Neuronal stem cell (in vitro differentiated cells): ENCODE results near the gene ATAD3A.

Source experiments
- DNase-seq: peaks from one replicate; pipeline ENCODE4 v3.0.0-alpha.2; 2013; ENCODE audit warnings: low spot score
- H2AFZ ChIP-seq: one replicate; pipeline ENCODE4 v1.6.1; 2013; ENCODE audit warnings: mild to moderate bottlenecking, low read length, inconsistent platforms
- H2AK5ac ChIP-seq: 2 replicates; pipeline ENCODE4 v1.6.1; 2013; ENCODE audit warnings: low read depth, mild to moderate bottlenecking, inconsistent platforms, low read length, moderate library complexity, mixed read lengths
- H2BK120ac ChIP-seq: 2 replicates; pipeline ENCODE4 v1.6.1; 2013; ENCODE audit warnings: low read depth, mild to moderate bottlenecking, inconsistent platforms, low read length, moderate library complexity, mixed read lengths
- H2BK12ac ChIP-seq: one replicate; pipeline ENCODE4 v1.6.1; 2013; ENCODE audit warnings: low read length, inconsistent platforms
- H2BK15ac ChIP-seq: 2 replicates; pipeline ENCODE4 v1.6.1; 2013; ENCODE audit warnings: mild to moderate bottlenecking, low read length, inconsistent platforms, mixed read lengths
- H2BK5ac ChIP-seq: one replicate; pipeline ENCODE4 v1.6.1; 2013; ENCODE audit warnings: inconsistent platforms, mild to moderate bottlenecking, low read length, moderate library complexity
- H3K14ac ChIP-seq: one replicate; pipeline ENCODE4 v1.6.1; 2013; ENCODE audit warnings: low read length, inconsistent platforms
- H3K18ac ChIP-seq: 2 replicates; pipeline ENCODE4 v1.6.1; 2013; ENCODE audit warnings: low read length, inconsistent platforms
- H3K23ac ChIP-seq: 2 replicates; pipeline ENCODE4 v1.6.1; 2013; ENCODE audit warnings: low read depth, mild to moderate bottlenecking, mixed read lengths, low read length, inconsistent platforms; ENCODE audit not compliant: poor library complexity
- H3K27ac ChIP-seq: replicated peaks from 3 replicates; pipeline ENCODE4 v1.5.1; 2013; ENCODE audit warnings: low read length, inconsistent platforms
- H3K27me3 ChIP-seq, 3 experiments: 2 replicates each; pipeline ENCODE4 v1.6.1; 2013; ENCODE audit warnings: low read length in 3 of 3, mild to moderate bottlenecking in 2 of 3, inconsistent platforms in 1 of 3, low read depth in 1 of 3, mixed read lengths in 1 of 3, moderate library complexity in 1 of 3; ENCODE audit not compliant: control insufficient read depth in 3 of 3, insufficient read depth in 3 of 3
- H3K36me3 ChIP-seq, 2 donors: replicated peaks in 1 of 2; 2 replicates each; pipeline ENCODE4 v1.6.1; 2013; ENCODE audit warnings: low read length in 2 of 2; ENCODE audit not compliant: control insufficient read depth in 2 of 2, insufficient read depth in 2 of 2
- H3K4ac ChIP-seq: 2 replicates; pipeline ENCODE4 v1.6.1; 2013; ENCODE audit warnings: inconsistent platforms, mild to moderate bottlenecking, low read length, moderate library complexity
- H3K4me1 ChIP-seq, 2 donors: 1 replicate in 1 of 2; 2 replicates in 1 of 2; pipeline ENCODE4 v1.6.1; 2013; ENCODE audit warnings: low read length in 2 of 2, low read depth in 1 of 2; ENCODE audit not compliant: control insufficient read depth in 2 of 2, insufficient read depth in 1 of 2
- H3K4me2 ChIP-seq: one replicate; pipeline ENCODE4 v1.6.1; 2013; ENCODE audit warnings: mild to moderate bottlenecking, low read length, inconsistent platforms; ENCODE audit not compliant: insufficient read depth, poor library complexity, severe bottlenecking
- H3K4me3 ChIP-seq, 2 donors: 2 replicates each; pipeline ENCODE4 v1.5.1; 2013; ENCODE audit warnings: low read length in 2 of 2, mild to moderate bottlenecking in 2 of 2, inconsistent platforms in 1 of 2, moderate library complexity in 1 of 2
- H3K79me1 ChIP-seq: one replicate; pipeline ENCODE4 v1.6.1; 2013; ENCODE audit warnings: low read depth, mild to moderate bottlenecking, inconsistent platforms, low read length, moderate library complexity
- H3K9ac ChIP-seq: one replicate; pipeline ENCODE4 v1.6.1; 2013; ENCODE audit warnings: mild to moderate bottlenecking, low read depth, low read length, inconsistent platforms; ENCODE audit not compliant: poor library complexity
- H3K9me3 ChIP-seq, 2 donors: replicated peaks in 1 of 2; 2 replicates each; pipeline versions ENCODE3 to v1.6.1; 2013; ENCODE audit warnings: low read length in 2 of 2, mild to moderate bottlenecking in 2 of 2, inconsistent platforms in 1 of 2, low read depth in 1 of 2, mixed read lengths in 1 of 2, moderate library complexity in 1 of 2; ENCODE audit not compliant: control insufficient read depth in 2 of 2, insufficient read depth in 1 of 2
- H4K8ac ChIP-seq: one replicate; pipeline ENCODE4 v1.6.1; 2013; ENCODE audit warnings: low read depth, mild to moderate bottlenecking, inconsistent platforms, low read length, moderate library complexity
- H4K91ac ChIP-seq: one replicate; pipeline ENCODE4 v1.6.1; 2013; ENCODE audit warnings: low read length, low read depth, mild to moderate bottlenecking, inconsistent platforms; ENCODE audit not compliant: poor library complexity
- WGBS, 2 donors: extraction: QIAGEN DNeasy Blood & Tissue Kit; methylation state at CpG; one replicate each; pipeline ENCODE4 v1.1.7; 2013; ENCODE audit warnings: missing lambda C conversion rate in 2 of 2, mixed read lengths in 1 of 2; ENCODE audit not compliant: insufficient read length in 2 of 2, insufficient replicate concordance in 1 of 2; ENCODE audit errors: extremely low coverage in 2 of 2; 5-methylcytosine and 5-hydroxymethylcytosine counted together

ATAD3A gene

GRCh38 chr1:1541956-1542765 lies 30.2 kb downstream of the ATAD3A start:
- Histone ChIP-seq H3K27ac (no peak overlapping the region), H3K4me2 (no peak overlapping the region), H3K9ac (peak overlapping the region; percentile 70), H4K8ac (no peak overlapping the region), H2BK5ac (no peak overlapping the region), H3K4me3 (no peak overlapping the region), H4K91ac (no peak overlapping the region), H2AFZ (no peak overlapping the region), H3K18ac (no peak overlapping the region), H3K4me1 (peaks cover 0 to 12% of the 10 kb centered on the region in 2 donors), H3K4ac (no peak overlapping the region), H3K36me3 (peaks cover 21 to 33% of the 10 kb centered on the region in 2 donors), H3K9me3 (peaks cover 0 to 2% of the 10 kb centered on the region in 2 donors), H3K79me1 (peaks cover 29% of the 10 kb centered on the region), H3K14ac (no peak overlapping the region), H2BK12ac (no peak overlapping the region), H3K27me3 (no peaks in the 10 kb centered on the region), H3K23ac (peak overlapping the region; percentile 80), H2BK120ac (no peak overlapping the region), H2BK15ac (no peak overlapping the region), H2AK5ac (no peak overlapping the region)
- DNase-seq, result no peak
- no CpG with 5 or more reads among the region's 37 CpGs for WGBS, 2 donors

GRCh38 chr1:1542766-1543705 lies 31.1 kb downstream of the ATAD3A start:
- no peak overlapping the region for H4K8ac ChIP-seq
- no peak overlapping the region for H2AK5ac ChIP-seq
- no peak overlapping the region for H2BK15ac ChIP-seq
- H3K9me3 ChIP-seq, result peaks cover 0 to 2% of the 10 kb centered on the region in 2 donors
- peak overlapping the region; percentile 48 for H3K18ac ChIP-seq
- no peak overlapping the region for H2BK120ac ChIP-seq
- peak overlapping the region; percentile 31 for H3K23ac ChIP-seq
- peaks cover 20% of the 10 kb centered on the region for H3K79me1 ChIP-seq
- H3K4ac ChIP-seq, result no peak overlapping the region
- H3K4me3 ChIP-seq, result no peak overlapping the region
- no peak overlapping the region for H2BK5ac ChIP-seq
- DNase-seq, result no peak
- H3K36me3 ChIP-seq, result peaks cover 21 to 27% of the 10 kb centered on the region in 2 donors
- no peak overlapping the region for H3K9ac ChIP-seq
- WGBS, 2 donors, result no CpG with 5 or more reads among the region's 45 CpGs
- no peak overlapping the region for H3K14ac ChIP-seq
- H2AFZ ChIP-seq, result no peak overlapping the region
- no peak overlapping the region for H2BK12ac ChIP-seq
- no peaks in the 10 kb centered on the region for H3K27me3 ChIP-seq
- H3K27ac ChIP-seq, result no peak overlapping the region
- H4K91ac ChIP-seq, result no peak overlapping the region
- H3K4me2 ChIP-seq, result no peak overlapping the region
- peaks cover 0 to 12% of the 10 kb centered on the region in 2 donors for H3K4me1 ChIP-seq

DNA sequence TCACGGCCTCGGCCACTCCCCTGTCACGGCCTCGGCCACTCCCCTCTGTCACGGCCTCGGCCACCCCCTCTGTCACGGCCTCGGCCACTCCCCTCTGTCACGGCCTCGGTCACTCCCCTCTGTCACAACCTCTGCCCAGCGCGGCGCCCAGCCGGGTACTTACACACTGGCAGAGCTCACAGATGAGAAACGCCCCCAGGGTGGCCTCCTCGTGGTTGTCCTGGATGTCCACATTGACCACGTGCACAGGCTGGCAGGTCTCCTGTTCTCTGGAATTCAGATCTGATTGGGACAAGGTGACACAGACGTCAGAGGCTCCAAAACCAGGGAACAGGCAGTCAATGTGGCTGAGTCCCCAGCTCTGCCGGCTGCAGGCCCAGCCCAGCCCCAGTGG lies 31.7 kb downstream of the ATAD3A start:
- H2BK120ac ChIP-seq, result no peak overlapping the region
- H3K4me1 ChIP-seq, result peaks cover 0 to 10% of the 10 kb centered on the region in 2 donors
- H2BK15ac ChIP-seq, result no peak overlapping the region
- WGBS, 2 donors, result no CpG with 5 or more reads among the region's 19 CpGs
- H2BK5ac ChIP-seq, result no peak overlapping the region
- H3K14ac ChIP-seq, result no peak overlapping the region
- H3K27ac ChIP-seq, result no peak overlapping the region
- H3K9me3 ChIP-seq, result no peaks in the 10 kb centered on the region
- no peak overlapping the region for H4K91ac ChIP-seq
- H4K8ac ChIP-seq, result no peak overlapping the region
- no peak overlapping the region for H3K23ac ChIP-seq
- H2BK12ac ChIP-seq, result no peak overlapping the region
- no peak for DNase-seq
- peaks cover 22 to 25% of the 10 kb centered on the region in 2 donors for H3K36me3 ChIP-seq
- no peaks in the 10 kb centered on the region for H3K27me3 ChIP-seq
- no peak overlapping the region for H3K4ac ChIP-seq
- H3K4me2 ChIP-seq, result no peak overlapping the region
- no peak overlapping the region for H2AFZ ChIP-seq
- H3K4me3 ChIP-seq, result no peak overlapping the region
- no peak overlapping the region for H2AK5ac ChIP-seq
- H3K18ac ChIP-seq, result no peak overlapping the region
- no peak overlapping the region for H3K9ac ChIP-seq
- peaks cover 17% of the 10 kb centered on the region for H3K79me1 ChIP-seq

- no peak overlapping the region for H3K27ac ChIP-seq
- no peak overlapping the region for H3K4me3 ChIP-seq
- no peak overlapping the region for H3K9ac ChIP-seq
- H3K36me3 ChIP-seq, result peaks cover 24% of the 10 kb centered on the region in 2 donors
- H2AK5ac ChIP-seq, result no peak overlapping the region
- H2BK12ac ChIP-seq, result no peak overlapping the region
- H3K4me1 ChIP-seq, result peaks cover 0 to 3% of the 10 kb centered on the region in 2 donors
- H2AFZ ChIP-seq, result no peak overlapping the region
- H4K8ac ChIP-seq, result no peak overlapping the region
- no peak overlapping the region for H2BK120ac ChIP-seq
- H4K91ac ChIP-seq, result no peak overlapping the region
- H3K27me3 ChIP-seq, result no peaks in the 10 kb centered on the region
- peaks cover 14% of the 10 kb centered on the region for H3K79me1 ChIP-seq
- peak overlapping the region; percentile 8 for H3K14ac ChIP-seq
- no peak overlapping the region for H3K4me2 ChIP-seq
- H2BK15ac ChIP-seq, result no peak overlapping the region
- WGBS, 2 donors, result no CpG with 5 or more reads among the region's 10 CpGs
- no peak overlapping the region for H2BK5ac ChIP-seq
- no peak overlapping the region for H3K23ac ChIP-seq
- H3K9me3 ChIP-seq, result no peaks in the 10 kb centered on the region
- DNase-seq, result no peak
- no peak overlapping the region for H3K18ac ChIP-seq
- H3K4ac ChIP-seq, result no peak overlapping the region
Observed at GRCh38 chr1:1544544-1544943, 32.6 kb downstream of the ATAD3A start.
